ENCODE measurements around the gene SP140L. TPM values are rescaled to one million over a fixed set of nuclear protein-coding genes. Genes with fewer than 3 reads are reported as not detected.
"Not testable (repeated sequence)": the region's sequence is repeated elsewhere in the genome, so short reads cannot be mapped to it uniquely, and the experiment has no call there.

Gene SP140L
- total RNA-seq, 1 donor from 2014 or later: 20.6 TPM

DNA sequence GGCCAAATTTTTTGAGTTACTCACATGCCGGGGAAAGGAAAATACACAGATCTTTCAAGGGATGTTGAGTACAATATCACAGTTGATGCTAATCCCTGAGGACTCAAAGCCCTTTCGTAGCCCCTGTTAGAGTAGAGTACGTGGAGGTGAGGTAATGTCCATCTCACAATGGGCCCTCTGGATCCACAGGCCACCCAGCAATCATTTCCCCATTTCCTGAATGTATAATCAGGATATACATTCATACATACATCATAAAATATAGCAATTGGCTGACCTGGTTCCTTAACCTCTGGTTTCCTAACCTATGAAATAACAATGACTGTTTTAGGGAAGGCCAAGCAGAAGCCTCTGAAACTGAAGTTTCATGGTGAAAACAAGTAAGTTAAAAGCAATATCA is 78.8 kb downstream of the SP140L start:
- peaks cover 23% of the 10 kb centered on the region for H3K36me3 Mint-ChIP-seq (ENCODE audit: low read depth)
- no peaks in the 10 kb centered on the region for H3K9me3 Mint-ChIP-seq (ENCODE audit: low read depth)
- no peak overlapping the region for H3K27ac Mint-ChIP-seq (ENCODE audit: unreplicated experiment)
- DNase-seq (ENCODE audit: low spot score): no peak
- no peak overlapping the region for H3K4me3 Mint-ChIP-seq (ENCODE audit: unreplicated experiment)
- H3K4me1 Mint-ChIP-seq (ENCODE audit: low read depth): peaks cover 11% of the 10 kb centered on the region
- no peaks in the 10 kb centered on the region for H3K27me3 Mint-ChIP-seq (ENCODE audit: low read depth)
- no peak for TF ChIP-seq CTCF (IDR thresholded peaks at IDR 0.05)

DNA sequence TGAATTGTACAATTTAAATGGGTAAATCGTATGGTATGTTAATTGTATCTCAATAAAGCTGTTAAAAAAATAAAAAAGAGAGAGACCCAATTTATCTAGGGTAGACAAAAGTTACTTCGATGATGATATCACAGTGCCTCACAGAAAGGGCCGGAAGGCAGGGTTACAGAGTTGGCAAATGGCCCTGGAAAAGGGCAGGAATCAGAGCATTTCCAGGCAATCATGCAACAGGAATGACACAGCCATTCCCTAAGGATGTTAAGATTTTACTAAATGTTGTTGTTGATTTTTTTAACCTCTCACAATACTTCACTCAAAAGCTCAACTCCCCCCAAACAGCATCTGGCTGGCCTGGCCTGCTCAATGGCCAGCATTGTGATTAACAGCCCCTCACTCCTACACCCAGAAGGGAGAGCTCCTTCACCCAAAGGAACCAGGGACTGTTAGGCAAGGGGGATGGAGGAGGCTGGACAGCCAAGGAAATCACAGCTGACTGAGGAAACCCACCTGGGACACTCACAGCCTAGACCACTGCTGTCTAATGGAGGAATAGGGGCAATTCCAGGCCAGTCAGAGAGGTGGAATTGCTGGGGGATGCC is 81.3 kb downstream of the SP140L start:
- DNase-seq (ENCODE audit: low spot score): no peak
- H3K4me3 Mint-ChIP-seq (ENCODE audit: unreplicated experiment): no peak overlapping the region
- H3K27me3 Mint-ChIP-seq (ENCODE audit: low read depth): no peaks in the 10 kb centered on the region
- H3K9me3 Mint-ChIP-seq (ENCODE audit: low read depth): no peaks in the 10 kb centered on the region
- peaks cover 16% of the 10 kb centered on the region for H3K36me3 Mint-ChIP-seq (ENCODE audit: low read depth)
- peak overlapping the region; percentile 84 for H3K27ac Mint-ChIP-seq (ENCODE audit: unreplicated experiment)
- no peak for TF ChIP-seq CTCF (IDR thresholded peaks at IDR 0.05)
- H3K4me1 Mint-ChIP-seq (ENCODE audit: low read depth): peaks cover 23% of the 10 kb centered on the region

- not testable (repeated sequence) for H3K27me3 Mint-ChIP-seq (ENCODE audit: low read depth); DNase-seq (ENCODE audit: low spot score); H3K27ac Mint-ChIP-seq (ENCODE audit: unreplicated experiment); H3K9me3 Mint-ChIP-seq (ENCODE audit: low read depth); H3K4me3 Mint-ChIP-seq (ENCODE audit: unreplicated experiment)
- Mint-ChIP-seq H3K36me3 (ENCODE audit: low read depth) (peaks cover 10% of the 10 kb centered on the region), H3K4me1 (ENCODE audit: low read depth) (peaks cover 23% of the 10 kb centered on the region)
These were observed 82.3 kb downstream of the SP140L start for GRCh38 chr2:230409316-230409715.

DNA sequence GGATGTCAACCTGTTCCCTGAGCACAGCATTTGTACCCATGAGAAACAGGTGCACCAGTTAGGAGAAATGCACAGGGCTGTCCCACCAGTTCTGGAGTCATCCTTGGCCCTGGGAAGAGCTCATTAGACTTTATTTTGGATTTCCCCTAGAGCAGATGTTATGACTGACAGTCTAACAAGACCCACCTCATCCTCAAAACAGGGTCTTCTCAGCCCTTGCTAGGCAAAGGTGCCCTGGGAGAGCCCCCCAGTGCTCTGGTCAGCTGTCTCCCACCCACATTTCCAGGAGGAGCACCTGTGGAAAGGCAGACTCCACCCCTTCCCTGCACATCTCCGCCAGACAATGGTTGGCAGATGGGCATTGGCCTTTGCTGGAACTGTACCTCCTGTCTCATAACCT is 83.3 kb downstream of the SP140L start:
- Mint-ChIP-seq H3K27me3 (ENCODE audit: low read depth) (no peaks in the 10 kb centered on the region), H3K36me3 (ENCODE audit: low read depth) (peaks cover 6% of the 10 kb centered on the region), H3K9me3 (ENCODE audit: low read depth) (no peaks in the 10 kb centered on the region), H3K4me3 (ENCODE audit: unreplicated experiment) (no peak overlapping the region), H3K27ac (ENCODE audit: unreplicated experiment) (no peak overlapping the region), H3K4me1 (ENCODE audit: low read depth) (peaks cover 26% of the 10 kb centered on the region)
- DNase-seq (ENCODE audit: low spot score): no peak
- no peak for TF ChIP-seq CTCF (IDR thresholded peaks at IDR 0.05)

DNA sequence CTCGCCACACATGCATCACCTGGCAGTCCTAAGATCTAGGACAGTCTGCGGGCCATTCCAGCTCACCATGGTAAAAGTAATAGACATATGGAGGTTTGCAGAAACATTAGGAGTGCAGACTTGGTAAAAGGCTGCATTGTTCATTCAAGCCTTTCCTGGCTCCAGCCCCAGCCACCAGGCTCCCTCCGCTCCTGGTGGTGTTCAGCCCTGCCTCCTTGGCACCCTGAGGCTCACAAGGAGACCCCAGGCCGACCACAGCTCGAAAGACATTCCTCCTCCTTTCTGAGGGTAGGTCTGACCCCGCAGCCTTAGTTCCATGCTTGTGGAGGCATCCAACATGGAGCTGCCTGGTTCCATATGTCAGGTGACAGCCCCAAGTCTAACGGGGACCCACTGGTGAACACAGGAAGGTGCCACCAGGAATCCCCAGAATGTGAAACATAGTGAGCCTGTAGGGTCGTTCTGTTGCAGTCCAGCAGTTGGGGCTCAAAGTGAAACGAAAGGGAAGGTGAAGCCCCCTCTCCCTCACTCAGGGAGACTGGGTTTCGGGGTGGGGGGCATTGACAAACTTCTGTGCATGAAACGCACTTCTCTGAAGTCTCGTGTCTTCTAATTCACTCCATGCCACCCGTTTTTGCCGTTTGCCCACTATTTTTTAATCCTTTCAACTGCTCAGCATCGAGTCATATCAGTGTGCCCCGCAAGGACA is 84.0 kb downstream of the SP140L start:
- Mint-ChIP-seq H3K27me3 (ENCODE audit: low read depth) (no peaks in the 10 kb centered on the region), H3K4me1 (ENCODE audit: low read depth) (peaks cover 33% of the 10 kb centered on the region), H3K36me3 (ENCODE audit: low read depth) (peaks cover 4% of the 10 kb centered on the region)

More for the DNA sequence above, 84.0 kb downstream of the SP140L start:
- DNase-seq (ENCODE audit: low spot score): no peak
- Mint-ChIP-seq H3K27ac (ENCODE audit: unreplicated experiment) (peak overlapping the region; percentile 95), H3K4me3 (ENCODE audit: unreplicated experiment) (peak overlapping the region; percentile 88), H3K9me3 (ENCODE audit: low read depth) (no peaks in the 10 kb centered on the region)
- TF ChIP-seq CTCF (IDR thresholded peaks at IDR 0.05): no peak

Measured in chondrocyte (in vitro differentiated cells).